Omental fat pad (tissue), 4 donors: ENCODE results near the gene CARD19. TPM values are rescaled to one million over a fixed set of nuclear protein-coding genes. Genes with fewer than 3 reads are reported as not detected.
"Not testable (repeated sequence)": the region's sequence is repeated elsewhere in the genome, so short reads cannot be mapped to it uniquely, and the experiment has no call there.

Source experiments
- ATAC-seq: fragments of 150-250 bp; one replicate; pipeline ENCODE4 v1.9.1; 2016; ENCODE audit warnings: mild to moderate bottlenecking, moderate library complexity; ENCODE audit not compliant: low FRiP score
- DNase-seq: peaks from one replicate; pipeline ENCODE4 v3.0.0-alpha.2; 2019; ENCODE audit warnings: low spot score
- total RNA-seq, 4 donors: library from RNA; depleted of rRNA; stranded (reverse); fragments of >200 nt; gene quantifications; one replicate each; pipeline ENCODE4 v1.1.0, GENCODE V29; 2016
- TF ChIP-seq, protein P1 (sequence below), 3 donors: fragments of 450-650 bp; IDR thresholded peaks; one replicate each; pipeline ENCODE4 v1.5.1; 2016 to 2017; ENCODE audit warnings: antibody characterized with exemption in 3 of 3, mild to moderate bottlenecking in 3 of 3, moderate library complexity in 2 of 3

Gene CARD19
- total RNA-seq, 4 donors from 2014 or later: 45.7 to 76.5 (median 57.9) TPM

- no peak for ATAC-seq
- TF ChIP-seq, protein P1, sequence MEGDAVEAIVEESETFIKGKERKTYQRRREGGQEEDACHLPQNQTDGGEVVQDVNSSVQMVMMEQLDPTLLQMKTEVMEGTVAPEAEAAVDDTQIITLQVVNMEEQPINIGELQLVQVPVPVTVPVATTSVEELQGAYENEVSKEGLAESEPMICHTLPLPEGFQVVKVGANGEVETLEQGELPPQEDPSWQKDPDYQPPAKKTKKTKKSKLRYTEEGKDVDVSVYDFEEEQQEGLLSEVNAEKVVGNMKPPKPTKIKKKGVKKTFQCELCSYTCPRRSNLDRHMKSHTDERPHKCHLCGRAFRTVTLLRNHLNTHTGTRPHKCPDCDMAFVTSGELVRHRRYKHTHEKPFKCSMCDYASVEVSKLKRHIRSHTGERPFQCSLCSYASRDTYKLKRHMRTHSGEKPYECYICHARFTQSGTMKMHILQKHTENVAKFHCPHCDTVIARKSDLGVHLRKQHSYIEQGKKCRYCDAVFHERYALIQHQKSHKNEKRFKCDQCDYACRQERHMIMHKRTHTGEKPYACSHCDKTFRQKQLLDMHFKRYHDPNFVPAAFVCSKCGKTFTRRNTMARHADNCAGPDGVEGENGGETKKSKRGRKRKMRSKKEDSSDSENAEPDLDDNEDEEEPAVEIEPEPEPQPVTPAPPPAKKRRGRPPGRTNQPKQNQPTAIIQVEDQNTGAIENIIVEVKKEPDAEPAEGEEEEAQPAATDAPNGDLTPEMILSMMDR (IDR thresholded peaks at IDR 0.05): no peak
- DNase-seq: no peak
These were observed 18.4 kb downstream of the CARD19 start for GRCh38 chr9:93114169-93114983.

DNA sequence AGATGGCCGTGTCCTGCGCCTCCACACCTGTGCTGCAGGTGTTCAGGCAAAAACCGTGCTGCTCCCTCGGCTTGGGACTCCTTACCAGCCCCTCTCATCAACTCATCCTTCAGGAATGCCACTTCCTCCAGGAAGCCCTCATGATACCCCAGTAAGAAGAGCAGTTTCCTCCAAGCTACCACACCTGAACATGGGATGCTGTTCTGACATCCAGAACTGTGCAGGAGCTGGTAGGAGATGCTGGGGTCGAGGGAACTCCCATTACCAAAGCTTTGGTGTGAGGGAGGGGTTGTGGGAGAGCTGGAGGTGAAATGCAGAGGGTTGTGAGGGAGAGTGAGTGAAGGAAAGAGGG lies 18.9 kb downstream of the CARD19 start:
- ATAC-seq: no peak
- TF ChIP-seq, protein P1 (IDR thresholded peaks at IDR 0.05): no peak
- DNase-seq: no peak

DNA sequence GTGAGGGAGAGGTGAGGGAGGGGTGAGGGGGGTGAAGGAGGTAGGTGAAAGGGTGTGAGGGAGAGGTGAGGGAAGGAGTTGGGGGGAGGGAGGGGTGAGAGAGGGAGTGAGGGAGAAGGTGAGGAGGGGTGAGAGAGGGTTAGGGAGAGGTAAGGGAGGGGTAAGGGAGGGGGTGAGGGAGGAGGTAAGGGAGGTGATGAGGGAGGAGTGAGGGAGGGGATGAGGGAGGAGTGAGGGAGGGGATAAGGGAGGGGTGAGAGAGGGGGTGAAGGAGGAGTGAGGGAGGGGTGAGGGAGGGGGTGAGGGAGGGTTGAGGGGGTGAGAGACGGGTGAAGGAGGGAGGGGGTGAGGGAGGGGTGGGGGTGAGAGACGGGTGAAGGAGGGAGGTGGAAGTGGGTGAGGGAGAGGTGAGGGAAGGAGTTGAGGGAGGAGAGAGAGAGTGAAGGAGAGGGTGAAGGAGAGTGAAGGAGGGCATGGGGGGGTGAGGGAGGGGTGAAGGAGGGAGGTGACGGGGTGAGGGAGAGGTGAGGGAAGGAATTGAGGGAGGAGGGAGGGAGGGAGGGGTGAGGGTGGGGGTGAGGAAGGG lies 19.6 kb downstream of the CARD19 start:
- DNase-seq (no peak), ATAC-seq (no peak)

GRCh38 chr9:93116072-93116961 lies 20.3 kb downstream of the CARD19 start:
- no peak for DNase-seq
- TF ChIP-seq, protein P1 (IDR thresholded peaks at IDR 0.05): no peak
- ATAC-seq: peak; percentile 44

More for the DNA sequence above, 19.6 kb downstream of the CARD19 start:
- TF ChIP-seq, protein P1 (IDR thresholded peaks at IDR 0.05): no peak

DNA sequence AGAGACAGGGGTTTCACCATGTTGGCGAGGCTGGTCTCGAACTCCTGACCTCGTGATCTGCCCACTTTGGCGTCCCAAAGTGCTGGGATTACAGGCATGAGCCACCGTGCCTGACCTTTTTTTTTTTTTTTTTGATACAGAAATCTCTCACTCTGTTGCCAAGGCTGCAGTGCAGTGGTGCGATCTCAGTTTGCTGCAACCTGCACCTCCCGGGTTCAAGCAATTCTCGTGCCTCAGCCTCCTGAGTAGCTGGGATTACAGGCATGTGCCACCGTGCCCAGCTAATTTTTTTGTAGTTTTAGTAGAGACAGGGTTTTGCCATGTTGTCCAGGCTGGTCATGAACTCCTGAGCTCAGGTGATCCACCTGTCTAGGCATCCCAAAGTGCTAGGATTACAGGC lies 21.5 kb downstream of the CARD19 start:
- not testable (repeated sequence) for ATAC-seq, DNase-seq

- TF ChIP-seq, protein P1 (IDR thresholded peaks at IDR 0.05): no peak
- no peak for ATAC-seq
- DNase-seq: peak; percentile 18
These were observed 22.2 kb downstream of the CARD19 start for GRCh38 chr9:93117924-93118862.
